GM10266 (cell line): ENCODE data around the gene SAMD1.

ENCODE experiments used
- DNase-seq: peaks from one replicate; pipeline ENCODE4 v3.0.0; 2012; ENCODE audit errors: extremely low spot score
- TF ChIP-seq, protein P1 (sequence below): IDR thresholded peaks from 2 replicates; pipeline ENCODE4 v1.5.1; 2012; ENCODE audit warnings: mild to moderate bottlenecking, low read depth; ENCODE audit not compliant: control insufficient read depth, insufficient read depth; ENCODE audit errors: missing control alignments

The SAMD1 gene

DNA sequence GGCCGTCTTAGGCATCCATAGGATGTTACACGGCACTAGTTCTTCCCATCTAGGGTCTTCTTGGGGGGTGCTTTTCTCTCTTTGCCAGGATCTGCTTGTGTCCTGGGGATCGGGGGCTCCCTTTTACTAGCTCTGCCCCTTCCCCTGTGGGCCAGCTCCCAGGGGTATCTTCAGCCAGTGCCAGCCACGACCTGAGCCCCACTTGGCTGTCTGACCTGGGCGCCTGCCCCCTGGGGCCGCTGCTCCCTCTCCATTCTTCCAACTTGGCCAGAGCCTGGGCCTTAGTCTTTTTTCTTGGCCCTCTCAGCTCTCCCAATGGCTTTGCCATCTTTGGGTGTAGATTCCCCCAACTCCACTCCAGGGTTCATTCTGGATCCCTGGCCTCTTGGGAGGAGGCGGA is 23.9 kb upstream of the SAMD1 start:
- no peak for DNase-seq
- TF ChIP-seq, protein P1, sequence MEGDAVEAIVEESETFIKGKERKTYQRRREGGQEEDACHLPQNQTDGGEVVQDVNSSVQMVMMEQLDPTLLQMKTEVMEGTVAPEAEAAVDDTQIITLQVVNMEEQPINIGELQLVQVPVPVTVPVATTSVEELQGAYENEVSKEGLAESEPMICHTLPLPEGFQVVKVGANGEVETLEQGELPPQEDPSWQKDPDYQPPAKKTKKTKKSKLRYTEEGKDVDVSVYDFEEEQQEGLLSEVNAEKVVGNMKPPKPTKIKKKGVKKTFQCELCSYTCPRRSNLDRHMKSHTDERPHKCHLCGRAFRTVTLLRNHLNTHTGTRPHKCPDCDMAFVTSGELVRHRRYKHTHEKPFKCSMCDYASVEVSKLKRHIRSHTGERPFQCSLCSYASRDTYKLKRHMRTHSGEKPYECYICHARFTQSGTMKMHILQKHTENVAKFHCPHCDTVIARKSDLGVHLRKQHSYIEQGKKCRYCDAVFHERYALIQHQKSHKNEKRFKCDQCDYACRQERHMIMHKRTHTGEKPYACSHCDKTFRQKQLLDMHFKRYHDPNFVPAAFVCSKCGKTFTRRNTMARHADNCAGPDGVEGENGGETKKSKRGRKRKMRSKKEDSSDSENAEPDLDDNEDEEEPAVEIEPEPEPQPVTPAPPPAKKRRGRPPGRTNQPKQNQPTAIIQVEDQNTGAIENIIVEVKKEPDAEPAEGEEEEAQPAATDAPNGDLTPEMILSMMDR: no peak

GRCh38 chr19:14113762-14114414 is 23.3 kb upstream of the SAMD1 start:
- TF ChIP-seq, protein P1: peak; percentile 23
- no peak for DNase-seq

DNA sequence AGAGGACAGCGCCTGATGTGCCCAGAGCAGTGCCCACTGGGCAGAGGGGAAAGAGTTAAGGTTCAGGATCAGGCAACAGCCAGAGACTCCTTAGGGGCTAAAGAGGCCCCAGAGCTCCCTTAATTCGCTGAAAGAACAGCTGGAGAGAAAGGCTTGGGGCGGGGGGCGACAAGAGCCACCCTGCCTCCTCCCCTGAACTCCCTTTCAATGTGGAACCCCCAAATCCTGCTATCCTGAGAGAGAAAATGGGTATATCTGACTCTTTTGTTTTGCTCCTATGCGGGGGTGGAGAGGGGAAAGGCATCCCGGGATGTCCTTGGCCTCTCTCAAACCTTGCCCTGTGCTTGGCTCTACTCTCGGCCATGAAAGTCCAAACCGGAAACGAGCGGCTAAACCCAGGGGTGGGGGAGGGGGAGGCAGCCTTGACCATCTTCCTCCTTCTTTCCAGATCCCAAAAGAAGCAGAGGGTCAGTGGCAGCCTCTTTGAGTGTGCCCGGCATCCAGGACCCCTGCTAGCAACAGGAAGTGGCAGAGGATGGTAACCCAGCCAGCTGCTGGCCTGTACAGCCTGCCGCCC is 22.3 kb upstream of the SAMD1 start:
- TF ChIP-seq, protein P1: no peak
- DNase-seq: no peak

DNA sequence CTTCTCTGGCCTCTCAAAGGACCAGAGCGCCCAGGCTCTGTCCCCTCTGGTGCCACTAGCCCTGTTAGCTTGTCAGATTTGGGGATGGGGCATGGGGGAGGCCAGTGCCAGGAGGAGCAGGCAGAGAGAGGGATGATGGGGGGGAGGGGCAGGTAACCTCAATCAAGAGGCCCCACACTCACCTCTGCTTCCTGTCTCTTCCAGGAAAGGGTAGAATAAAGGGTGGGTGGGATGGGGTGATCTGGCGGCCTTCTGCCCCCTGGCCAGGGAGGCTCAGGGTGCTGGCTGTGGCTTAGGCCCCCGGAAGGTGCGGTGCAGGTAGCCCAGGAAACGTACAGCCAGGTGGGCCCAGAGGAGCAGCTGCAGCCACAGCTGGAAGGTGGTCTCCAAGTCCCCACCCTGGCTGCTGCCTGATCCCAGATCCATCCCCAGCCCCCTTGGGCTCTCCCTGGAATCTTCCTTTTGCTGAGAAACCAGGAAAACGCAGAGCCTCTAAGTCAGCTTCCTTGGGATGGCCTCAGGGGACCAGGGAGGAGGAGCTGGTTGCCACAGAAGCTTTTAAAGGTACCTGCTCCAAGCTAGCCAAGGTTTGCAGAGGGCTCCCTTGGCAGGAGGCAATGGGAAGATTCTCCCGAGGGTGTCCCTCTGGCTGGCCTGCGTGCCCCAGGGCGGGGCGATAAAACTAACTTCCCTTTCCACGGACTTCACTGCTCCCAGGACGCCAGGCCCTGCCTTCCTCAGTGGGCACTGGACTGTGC is 21.7 kb upstream of the SAMD1 start:
- TF ChIP-seq, protein P1: no peak
- DNase-seq: no peak

DNA sequence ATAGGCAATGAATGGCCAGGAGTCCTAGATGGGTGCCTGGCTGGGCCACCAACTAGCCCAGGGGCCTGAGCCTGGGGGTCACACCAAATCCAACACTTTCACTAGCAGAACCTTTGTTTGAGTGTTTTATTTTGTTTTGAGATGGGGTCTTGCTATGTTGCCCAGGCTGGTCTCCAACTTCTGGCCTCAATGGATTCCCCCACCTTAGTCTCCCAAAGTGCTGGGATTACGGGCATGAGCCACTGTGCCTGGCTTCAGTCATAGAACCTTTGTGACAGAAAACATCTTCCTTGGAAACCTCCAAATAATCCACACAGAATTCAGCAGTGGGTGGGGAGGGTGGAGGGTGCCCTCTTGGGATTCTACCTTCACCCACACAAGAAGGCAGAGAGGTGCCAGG is 20.9 kb upstream of the SAMD1 start:
- TF ChIP-seq, protein P1: no peak
- no peak for DNase-seq

DNA sequence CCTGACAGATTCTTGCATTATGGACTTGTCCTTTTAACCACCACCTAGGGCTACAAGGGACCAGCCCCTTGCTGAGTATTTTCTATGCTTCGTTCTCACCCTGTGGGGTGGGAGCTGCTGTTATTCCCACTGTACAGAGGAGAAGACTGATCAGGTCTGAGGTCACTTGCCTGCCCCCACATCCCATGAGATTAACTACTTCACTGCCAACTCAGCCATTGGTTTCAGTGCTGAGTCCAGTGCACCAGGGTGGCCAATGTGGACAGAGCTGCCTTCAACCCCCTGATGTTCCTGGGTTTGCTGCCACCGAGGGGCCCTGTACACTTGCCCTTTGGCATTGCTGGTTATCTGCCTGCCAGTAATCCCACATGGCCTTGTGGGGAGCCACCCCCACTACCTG is 20.1 kb upstream of the SAMD1 start:
- TF ChIP-seq, protein P1: no peak

More for the DNA sequence above, 20.1 kb upstream of the SAMD1 start:
- no peak for DNase-seq
